ENCODE measurements around the gene MYO1D. TPM values are rescaled to one million over a fixed set of nuclear protein-coding genes. Genes with fewer than 3 reads are reported as not detected.
"Not testable (repeated sequence)": the region's sequence is repeated elsewhere in the genome, so short reads cannot be mapped to it uniquely, and the experiment has no call there.

The MYO1D gene
- total RNA-seq, 2 donors from 2014 or later, result 394 to 421 TPM

- ATAC-seq, result peak; percentile 31
- intact Hi-C loops (cut with DNase I, micrococcal nuclease), result no loop called here
- DNase-seq, result peak in 1 of 2 donors; percentile 51
These were observed 205.0 kb downstream of the MYO1D start for GRCh38 chr17:32671896-32672295.

GRCh38 chr17:32664936-32665583 lies 211.9 kb downstream of the MYO1D start:
- intact Hi-C loops (cut with DNase I, micrococcal nuclease), result loop anchor here in 1 of 2 donors (10.0 kb wide), 1 partner anchor 90 kb away; no protein-coding TSS in a partner anchor
- ATAC-seq, result no peak

GRCh38 chr17:32660496-32660985 lies 216.4 kb downstream of the MYO1D start:
- ATAC-seq (no peak), DNase-seq (no peak)
- intact Hi-C loops (cut with DNase I, micrococcal nuclease), result loop anchor here in 1 of 2 donors (10.0 kb wide), 1 partner anchor 94 kb away; no protein-coding TSS in a partner anchor

More at GRCh38 chr17:32664936-32665583, 211.9 kb downstream of the MYO1D start:
- no peak for DNase-seq

GRCh38 chr17:32659419-32659842 lies 217.5 kb downstream of the MYO1D start:
- intact Hi-C loops (cut with DNase I, micrococcal nuclease), result no loop called here
- DNase-seq (peak in 1 of 2 donors; percentile 77), ATAC-seq (peak; percentile 85)

- intact Hi-C loops (cut with DNase I, micrococcal nuclease), result no loop called here
- DNase-seq, result no peak
- ATAC-seq, result no peak
These were observed 218.2 kb downstream of the MYO1D start for GRCh38 chr17:32658470-32659418.

- intact Hi-C loops (cut with DNase I, micrococcal nuclease), result no loop called here
These were observed 220.0 kb downstream of the MYO1D start for GRCh38 chr17:32656886-32657285.

GRCh38 chr17:32654324-32654723 lies 222.6 kb downstream of the MYO1D start:
- no peak for ATAC-seq
- intact Hi-C loops (cut with DNase I, micrococcal nuclease), result no loop called here
- DNase-seq, result no peak

More at GRCh38 chr17:32656886-32657285, 220.0 kb downstream of the MYO1D start:
- ATAC-seq (no peak), DNase-seq (no peak)

- intact Hi-C loops (cut with DNase I, micrococcal nuclease), result no loop called here
- no peak for DNase-seq
- no peak for ATAC-seq
These were observed 225.8 kb downstream of the MYO1D start for GRCh38 chr17:32651084-32651483.

GRCh38 chr17:32648450-32648849 lies 228.5 kb downstream of the MYO1D start:
- DNase-seq, result no peak
- intact Hi-C loops (cut with DNase I, micrococcal nuclease), result no loop called here
- ATAC-seq, result no peak

GRCh38 chr17:32646941-32647340 lies 230.0 kb downstream of the MYO1D start:
- DNase-seq (no peak), ATAC-seq (no peak)
- intact Hi-C loops (cut with DNase I, micrococcal nuclease), result no loop called here

- DNase-seq; intact Hi-C loops (cut with DNase I, micrococcal nuclease); ATAC-seq: not testable (repeated sequence)
These were observed 235.4 kb downstream of the MYO1D start for GRCh38 chr17:32641514-32641913.

- peak; percentile 35 for ATAC-seq
- DNase-seq, result no peak
- intact Hi-C loops (cut with DNase I, micrococcal nuclease), result no loop called here
These were observed 240.2 kb downstream of the MYO1D start for GRCh38 chr17:32636598-32637218.

- no peak for DNase-seq
- intact Hi-C loops (cut with DNase I, micrococcal nuclease), result no loop called here
These were observed 242.8 kb downstream of the MYO1D start for GRCh38 chr17:32634167-32634566.

GRCh38 chr17:32631341-32632096 lies 245.4 kb downstream of the MYO1D start:
- DNase-seq, result no peak
- no peak for ATAC-seq
- intact Hi-C loops (cut with DNase I, micrococcal nuclease), result no loop called here

More at GRCh38 chr17:32634167-32634566, 242.8 kb downstream of the MYO1D start:
- no peak for ATAC-seq

- DNase-seq, result no peak
- no peak for ATAC-seq
- intact Hi-C loops (cut with DNase I, micrococcal nuclease), result no loop called here
These were observed 247.2 kb downstream of the MYO1D start for GRCh38 chr17:32629563-32630190.

GRCh38 chr17:32628271-32629044 lies 248.5 kb downstream of the MYO1D start:
- intact Hi-C loops (cut with DNase I, micrococcal nuclease), result no loop called here
- DNase-seq (no peak), ATAC-seq (no peak)
